ENCODE measurements around the gene TXNRD2. TPM values are rescaled to one million over a fixed set of nuclear protein-coding genes. Genes with fewer than 3 reads are reported as not detected.
"Not testable (repeated sequence)": the region's sequence is repeated elsewhere in the genome, so short reads cannot be mapped to it uniquely, and the experiment has no call there.

TXNRD2 gene
- total RNA-seq, 1 donor from 2014 or later, result 104 TPM

- no peak for DNase-seq (ENCODE audit: extremely low read depth, low read depth, low spot score)
Measured at GRCh38 chr22:19928207-19928606, 13.4 kb downstream of the TXNRD2 start.

GRCh38 chr22:19927696-19928095 lies 13.9 kb downstream of the TXNRD2 start:
- DNase-seq (ENCODE audit: extremely low read depth, low read depth, low spot score), result no peak

- DNase-seq (ENCODE audit: extremely low read depth, low read depth, low spot score), result not testable (repeated sequence)
Measured at GRCh38 chr22:19926028-19926427, 15.6 kb downstream of the TXNRD2 start.

GRCh38 chr22:19923914-19924513 lies 17.6 kb downstream of the TXNRD2 start:
- no peak for DNase-seq (ENCODE audit: extremely low read depth, low read depth, low spot score)

GRCh38 chr22:19921544-19922081 lies 20.0 kb downstream of the TXNRD2 start:
- DNase-seq (ENCODE audit: extremely low read depth, low read depth, low spot score), result no peak

GRCh38 chr22:19919701-19920363 lies 21.8 kb downstream of the TXNRD2 start:
- no peak for DNase-seq (ENCODE audit: extremely low read depth, low read depth, low spot score)

- DNase-seq (ENCODE audit: extremely low read depth, low read depth, low spot score), result no peak
Measured at GRCh38 chr22:19918332-19919106, 23.1 kb downstream of the TXNRD2 start.

- no peak for DNase-seq (ENCODE audit: extremely low read depth, low read depth, low spot score)
Measured at GRCh38 chr22:19917389-19918138, 24.1 kb downstream of the TXNRD2 start.

- DNase-seq (ENCODE audit: extremely low read depth, low read depth, low spot score), result no peak
Measured at GRCh38 chr22:19916941-19917340, 24.7 kb downstream of the TXNRD2 start.

GRCh38 chr22:19916006-19916405 lies 25.6 kb downstream of the TXNRD2 start:
- no peak for DNase-seq (ENCODE audit: extremely low read depth, low read depth, low spot score)

- DNase-seq (ENCODE audit: extremely low read depth, low read depth, low spot score), result no peak
Measured at GRCh38 chr22:19915287-19915954, 26.2 kb downstream of the TXNRD2 start.

GRCh38 chr22:19914201-19914943 lies 27.2 kb downstream of the TXNRD2 start:
- no peak for DNase-seq (ENCODE audit: extremely low read depth, low read depth, low spot score)

GRCh38 chr22:19913337-19913936 lies 28.2 kb downstream of the TXNRD2 start:
- DNase-seq (ENCODE audit: extremely low read depth, low read depth, low spot score), result no peak

GRCh38 chr22:19912271-19912999 lies 29.2 kb downstream of the TXNRD2 start:
- DNase-seq (ENCODE audit: extremely low read depth, low read depth, low spot score), result no peak

- DNase-seq (ENCODE audit: extremely low read depth, low read depth, low spot score), result no peak
Measured at GRCh38 chr22:19911540-19912270, 29.9 kb downstream of the TXNRD2 start.

- DNase-seq (ENCODE audit: extremely low read depth, low read depth, low spot score), result no peak
Measured at GRCh38 chr22:19910180-19910744, 31.4 kb downstream of the TXNRD2 start.

GRCh38 chr22:19909350-19910179 lies 32.1 kb downstream of the TXNRD2 start:
- no peak for DNase-seq (ENCODE audit: extremely low read depth, low read depth, low spot score)

Measured in glomerular endothelial cell (primary cell).